ENCODE results near the gene FRRS1. TPM values are rescaled to one million over a fixed set of nuclear protein-coding genes. Genes with fewer than 3 reads are reported as not detected.

Gene FRRS1
- total and polyA plus RNA-seq, 8 donors: 8.0 to 15.1 (median 12.4) TPM

- ATAC-seq (no peak), DNase-seq (no peak)
- no peaks in the 10 kb centered on the region for H3K27me3 ChIP-seq
- no peak for TF ChIP-seq CTCF (IDR thresholded peaks at IDR 0.05)
- no peak overlapping the region for H3K4me3 ChIP-seq
- no peaks in the 10 kb centered on the region for H3K36me3 ChIP-seq
- intact Hi-C loops (cut with DNase I): no loop called here
- no peak overlapping the region for H3K27ac ChIP-seq
- H3K9me3 ChIP-seq: no peaks in the 10 kb centered on the region
- peaks cover 0 to 5% of the 10 kb centered on the region in 2 donors for H3K4me1 ChIP-seq
Measured at GRCh38 chr1:99677416-99677815, 89.0 kb downstream of the FRRS1 start.

- intact Hi-C loops (cut with DNase I): no loop called here
- no peak for TF ChIP-seq CTCF (IDR thresholded peaks at IDR 0.05)
- Histone ChIP-seq H3K9me3 (no peaks in the 10 kb centered on the region), H3K4me3 (no peak overlapping the region), H3K36me3 (no peaks in the 10 kb centered on the region), H3K27ac (no peak overlapping the region), H3K27me3 (no peaks in the 10 kb centered on the region), H3K4me1 (peaks cover 0 to 5% of the 10 kb centered on the region in 2 donors)
- ATAC-seq (no peak), DNase-seq (no peak)
Measured at GRCh38 chr1:99676876-99677275, 89.6 kb downstream of the FRRS1 start.

GRCh38 chr1:99675994-99676393 is 90.4 kb downstream of the FRRS1 start:
- no peak overlapping the region for H3K4me3 ChIP-seq
- TF ChIP-seq CTCF (IDR thresholded peaks at IDR 0.05): no peak
- H3K27me3 ChIP-seq: no peaks in the 10 kb centered on the region
- H3K36me3 ChIP-seq: no peaks in the 10 kb centered on the region
- no peak for DNase-seq
- intact Hi-C loops (cut with DNase I): no loop called here
- no peak for ATAC-seq
- no peak overlapping the region for H3K27ac ChIP-seq
- peaks cover 0 to 5% of the 10 kb centered on the region in 2 donors for H3K4me1 ChIP-seq
- no peaks in the 10 kb centered on the region for H3K9me3 ChIP-seq

- DNase-seq (no peak), ATAC-seq (no peak)
- Histone ChIP-seq H3K9me3 (no peaks in the 10 kb centered on the region), H3K4me1 (peaks cover 0 to 5% of the 10 kb centered on the region in 2 donors), H3K4me3 (no peak overlapping the region), H3K27me3 (no peaks in the 10 kb centered on the region), H3K27ac (no peak overlapping the region), H3K36me3 (no peaks in the 10 kb centered on the region)
- intact Hi-C loops (cut with DNase I): no loop called here
- no peak for TF ChIP-seq CTCF (IDR thresholded peaks at IDR 0.05)
Measured at GRCh38 chr1:99675292-99675691, 91.1 kb downstream of the FRRS1 start.

- no peak overlapping the region for H3K27ac ChIP-seq
- peaks cover 0 to 5% of the 10 kb centered on the region in 2 donors for H3K4me1 ChIP-seq
- no peak for TF ChIP-seq CTCF (IDR thresholded peaks at IDR 0.05)
- no peaks in the 10 kb centered on the region for H3K27me3 ChIP-seq
- no peaks in the 10 kb centered on the region for H3K9me3 ChIP-seq
- no peaks in the 10 kb centered on the region for H3K36me3 ChIP-seq
- intact Hi-C loops (cut with DNase I): no loop called here
- DNase-seq (no peak), ATAC-seq (no peak)
- H3K4me3 ChIP-seq: no peak overlapping the region
Measured at GRCh38 chr1:99674115-99675064, 92.0 kb downstream of the FRRS1 start.

All from left lung (tissue), 10 donors.